BLaER1 treated with 17β-estradiol and CSF1 and Interleukin-3, amounts not matched to agents 10 nM and 100 nM (cell line): ENCODE data around the gene FAM13A.

Source experiments
- H3K27ac ChIP-seq, 11 experiments: shearing (Covaris generic); formaldehyde crosslinking; 2 replicates each; pipeline ENCODE4 v1.8.1; 2022
- H3K27me3 ChIP-seq, 11 experiments: shearing (Covaris generic); formaldehyde crosslinking; 2 replicates each; pipeline ENCODE4 v1.8.1; 2022
- H3K36me3 ChIP-seq, 11 experiments: shearing (Covaris generic); formaldehyde crosslinking; 2 replicates each; pipeline ENCODE4 v1.8.1; 2022
- H3K4me1 ChIP-seq, 10 experiments: shearing (Covaris generic); formaldehyde crosslinking; 2 replicates each; pipeline ENCODE4 v1.8.1; 2022
- H3K4me2 ChIP-seq, 11 experiments: shearing (Covaris generic); formaldehyde crosslinking; 2 replicates each; pipeline ENCODE4 v1.8.1; 2022
- H3K4me3 ChIP-seq, 10 experiments: shearing (Covaris generic); formaldehyde crosslinking; 2 replicates each; pipeline ENCODE4 v1.8.1; 2022
- H3K9ac ChIP-seq, 11 experiments: shearing (Covaris generic); formaldehyde crosslinking; 2 replicates each; pipeline ENCODE4 v1.8.1; 2022
- H3K9me3 ChIP-seq, 11 experiments: shearing (Covaris generic); formaldehyde crosslinking; replicated peaks in 1 of 11; 2 replicates each; pipeline ENCODE4 v1.8.1; 2022
- H4K20me1 ChIP-seq, 11 experiments: shearing (Covaris generic); formaldehyde crosslinking; 2 replicates each; pipeline ENCODE4 v1.8.1; 2022
- Cebpa-rat ChIP-seq, 11 experiments: shearing (Covaris generic); IDR thresholded peaks; 2 replicates each; pipeline ENCODE4 v1.8.1; 2022

FAM13A gene

GRCh38 chr4:88962396-88962795 is 94.6 kb downstream of the FAM13A start:
- Histone ChIP-seq H3K9ac (no peak overlapping the region), H3K9me3 (peaks cover 0 to 19% (median 8%) of the 10 kb centered on the region in 11 experiments; a peak in 8 of 22 replicates), H3K27ac (no peak overlapping the region), H4K20me1 (no peaks in the 10 kb centered on the region), H3K36me3 (no peaks in the 10 kb centered on the region), H3K4me1 (peaks cover 0 to 70% (median 14%) of the 10 kb centered on the region in 10 experiments; a peak in 13 of 20 replicates), H3K27me3 (no peaks in the 10 kb centered on the region), H3K4me3 (no peak overlapping the region), H3K4me2 (peak overlapping the region in 3 of 11 experiments; percentile 7 to 12 (median 10); a peak in 2 of 22 replicates)
- no peak for TF ChIP-seq Cebpa-rat (IDR thresholded peaks at IDR 0.05)

- Histone ChIP-seq H3K36me3 (no peaks in the 10 kb centered on the region), H3K4me2 (peak overlapping the region; percentile 9 to 86 (median 42); a peak in 15 of 22 replicates), H3K9me3 (peaks cover 0 to 19% (median 8%) of the 10 kb centered on the region in 11 experiments; a peak in 8 of 22 replicates), H3K4me1 (peaks cover 0 to 87% (median 16%) of the 10 kb centered on the region in 10 experiments; a peak in 13 of 20 replicates), H3K9ac (peak overlapping the region in 3 of 11 experiments; percentile 47 to 76 (median 55); a peak in 5 of 22 replicates), H3K4me3 (no peak overlapping the region), H3K27ac (peak overlapping the region; percentile 35 to 89 (median 59); a peak in 18 of 22 replicates), H4K20me1 (no peaks in the 10 kb centered on the region), H3K27me3 (no peaks in the 10 kb centered on the region)
- peak in 1 of 11 experiments; percentile 57; a peak in 2 of 22 replicates for TF ChIP-seq Cebpa-rat (IDR thresholded peaks at IDR 0.05)
Observed at GRCh38 chr4:88960576-88960975, 96.4 kb downstream of the FAM13A start.

- Histone ChIP-seq H3K4me3 (no peak overlapping the region), H3K36me3 (no peaks in the 10 kb centered on the region), H3K27me3 (no peaks in the 10 kb centered on the region), H3K9me3 (peaks cover 0 to 19% (median 8%) of the 10 kb centered on the region in 11 experiments; a peak in 8 of 22 replicates), H4K20me1 (no peaks in the 10 kb centered on the region), H3K9ac (peak overlapping the region in 2 of 11 experiments; percentile 11 to 37; a peak in 2 of 22 replicates), H3K4me1 (peaks cover 0 to 88% (median 22%) of the 10 kb centered on the region in 10 experiments; a peak in 16 of 20 replicates), H3K4me2 (peak overlapping the region in 5 of 11 experiments; percentile 38 to 86 (median 63); a peak in 10 of 22 replicates), H3K27ac (peak overlapping the region in 4 of 11 experiments; percentile 12 to 45 (median 30); a peak in 6 of 22 replicates)
- TF ChIP-seq Cebpa-rat (IDR thresholded peaks at IDR 0.05), result no peak
Observed at GRCh38 chr4:88958080-88958479, 98.9 kb downstream of the FAM13A start.

- Histone ChIP-seq H3K4me3 (no peak overlapping the region), H3K4me1 (peaks cover 0 to 92% (median 23%) of the 10 kb centered on the region in 10 experiments; a peak in 16 of 20 replicates), H4K20me1 (no peaks in the 10 kb centered on the region), H3K36me3 (no peaks in the 10 kb centered on the region), H3K4me2 (peak overlapping the region in 5 of 11 experiments; percentile 38 to 86 (median 63); a peak in 10 of 22 replicates), H3K9me3 (peaks cover 0 to 19% (median 8%) of the 10 kb centered on the region in 11 experiments; a peak in 8 of 22 replicates), H3K27ac (peak overlapping the region in 4 of 11 experiments; percentile 12 to 60 (median 32); a peak in 5 of 22 replicates), H3K27me3 (no peaks in the 10 kb centered on the region), H3K9ac (peak overlapping the region in 2 of 11 experiments; percentile 11 to 37; a peak in 1 of 22 replicates)
- TF ChIP-seq Cebpa-rat (IDR thresholded peaks at IDR 0.05), result no peak
Observed at GRCh38 chr4:88957570-88957969, 99.4 kb downstream of the FAM13A start.

- Histone ChIP-seq H3K4me3 (no peak overlapping the region), H3K4me1 (peaks cover 0 to 81% (median 22%) of the 10 kb centered on the region in 10 experiments; a peak in 16 of 20 replicates), H3K27me3 (no peaks in the 10 kb centered on the region), H3K27ac (no peak overlapping the region), H4K20me1 (no peaks in the 10 kb centered on the region), H3K36me3 (no peaks in the 10 kb centered on the region), H3K4me2 (peak overlapping the region in 2 of 11 experiments; percentile 45 to 49; a peak in 3 of 22 replicates), H3K9ac (no peak overlapping the region), H3K9me3 (peaks cover 0 to 19% (median 8%) of the 10 kb centered on the region in 11 experiments; a peak in 8 of 22 replicates)
- TF ChIP-seq Cebpa-rat (IDR thresholded peaks at IDR 0.05), result no peak
Observed at GRCh38 chr4:88955580-88956380, 101.2 kb downstream of the FAM13A start.

GRCh38 chr4:88953400-88953799 is 103.6 kb downstream of the FAM13A start:
- TF ChIP-seq Cebpa-rat (IDR thresholded peaks at IDR 0.05), result 0 out of 22 replicates have a peak, but pooled peaks of 1 of the 11 experiments have one; percentile 14
- Histone ChIP-seq H3K27me3 (no peaks in the 10 kb centered on the region), H3K27ac (0 out of 22 replicates have a peak overlapping the region, but pooled peaks of 1 of the 11 experiments have one; percentile 23), H4K20me1 (no peaks in the 10 kb centered on the region), H3K9me3 (peaks cover 0 to 4% (median 0%) of the 10 kb centered on the region in 11 experiments; a peak in 6 of 22 replicates), H3K4me2 (peak overlapping the region in 4 of 11 experiments; percentile 13 to 52 (median 46); a peak in 7 of 22 replicates), H3K4me3 (no peak overlapping the region), H3K36me3 (no peaks in the 10 kb centered on the region), H3K9ac (no peak overlapping the region), H3K4me1 (peaks cover 0 to 58% (median 14%) of the 10 kb centered on the region in 10 experiments; a peak in 13 of 20 replicates)

- H3K4me3 ChIP-seq, result no peak overlapping the region
- no peak overlapping the region for H3K27ac ChIP-seq
- H3K9ac ChIP-seq, result no peak overlapping the region
- H3K4me2 ChIP-seq, result peak overlapping the region in 1 of 11 experiments; percentile 0; a peak in 1 of 22 replicates
- no peaks in the 10 kb centered on the region for H3K36me3 ChIP-seq
- H4K20me1 ChIP-seq, result no peaks in the 10 kb centered on the region
- H3K9me3 ChIP-seq, result no peaks in the 10 kb centered on the region
- TF ChIP-seq Cebpa-rat (IDR thresholded peaks at IDR 0.05), result no peak
- peaks cover 0 to 45% (median 7%) of the 10 kb centered on the region in 10 experiments; a peak in 13 of 20 replicates for H3K4me1 ChIP-seq
- H3K27me3 ChIP-seq, result no peaks in the 10 kb centered on the region
Observed at GRCh38 chr4:88952081-88952480, 104.9 kb downstream of the FAM13A start.

- Histone ChIP-seq H3K4me2 (no peak overlapping the region), H3K27me3 (no peaks in the 10 kb centered on the region), H3K9me3 (peaks cover 0 to 4% (median 0%) of the 10 kb centered on the region in 11 experiments; a peak in 1 of 22 replicates), H3K9ac (no peak overlapping the region), H3K36me3 (no peaks in the 10 kb centered on the region), H3K4me1 (peaks cover 0 to 27% (median 7%) of the 10 kb centered on the region in 10 experiments; a peak in 13 of 20 replicates), H3K27ac (no peak overlapping the region), H4K20me1 (no peaks in the 10 kb centered on the region), H3K4me3 (no peak overlapping the region)
- no peak for TF ChIP-seq Cebpa-rat (IDR thresholded peaks at IDR 0.05)
Observed at GRCh38 chr4:88949605-88950004, 107.4 kb downstream of the FAM13A start.

GRCh38 chr4:88940506-88940905 is 116.5 kb downstream of the FAM13A start:
- H3K27me3 ChIP-seq, result no peaks in the 10 kb centered on the region
- no peak overlapping the region for H3K4me3 ChIP-seq
- H3K4me1 ChIP-seq, result peaks cover 0 to 5% (median 0%) of the 10 kb centered on the region in 10 experiments; a peak in 1 of 20 replicates
- no peaks in the 10 kb centered on the region for H3K36me3 ChIP-seq
- TF ChIP-seq Cebpa-rat (IDR thresholded peaks at IDR 0.05), result no peak
- H3K9ac ChIP-seq, result no peak overlapping the region
- no peak overlapping the region for H3K4me2 ChIP-seq
- H4K20me1 ChIP-seq, result no peaks in the 10 kb centered on the region
- H3K9me3 ChIP-seq, result no peaks in the 10 kb centered on the region
- H3K27ac ChIP-seq, result no peak overlapping the region
